Adipose tissue (tissue), 3 donors: ENCODE results near the gene TRUB2. TPM values are rescaled to one million over a fixed set of nuclear protein-coding genes. Genes with fewer than 3 reads are reported as not detected.
"Not testable (repeated sequence)": the region's sequence is repeated elsewhere in the genome, so short reads cannot be mapped to it uniquely, and the experiment has no call there.

Source experiments
- H3K27ac ChIP-seq: one replicate; pipeline ENCODE4 v1.5.1; 2013; ENCODE audit warnings: low read depth, low read length
- WGBS, 3 donors: extraction: QIAGEN DNeasy Blood & Tissue Kit; methylation state at CpG; one replicate each; pipeline ENCODE4 v1.1.7; 2013; 5-methylcytosine and 5-hydroxymethylcytosine counted together
- polyA plus RNA-seq, 3 donors: library from polyadenylated mRNA; stranded (reverse); fragments of 200-250 nt; gene quantifications; one replicate each; pipeline ENCODE4 v1.2.3, GENCODE V29; 2013
- donor health status: healthy with polysubstance abuse.
- donor health status: Bipolar disorder and iron deficiency.
- donor health status: healthy.

Gene TRUB2
- polyA plus RNA-seq, 3 donors = 9.2 to 17.4 (median 10.7) TPM

DNA sequence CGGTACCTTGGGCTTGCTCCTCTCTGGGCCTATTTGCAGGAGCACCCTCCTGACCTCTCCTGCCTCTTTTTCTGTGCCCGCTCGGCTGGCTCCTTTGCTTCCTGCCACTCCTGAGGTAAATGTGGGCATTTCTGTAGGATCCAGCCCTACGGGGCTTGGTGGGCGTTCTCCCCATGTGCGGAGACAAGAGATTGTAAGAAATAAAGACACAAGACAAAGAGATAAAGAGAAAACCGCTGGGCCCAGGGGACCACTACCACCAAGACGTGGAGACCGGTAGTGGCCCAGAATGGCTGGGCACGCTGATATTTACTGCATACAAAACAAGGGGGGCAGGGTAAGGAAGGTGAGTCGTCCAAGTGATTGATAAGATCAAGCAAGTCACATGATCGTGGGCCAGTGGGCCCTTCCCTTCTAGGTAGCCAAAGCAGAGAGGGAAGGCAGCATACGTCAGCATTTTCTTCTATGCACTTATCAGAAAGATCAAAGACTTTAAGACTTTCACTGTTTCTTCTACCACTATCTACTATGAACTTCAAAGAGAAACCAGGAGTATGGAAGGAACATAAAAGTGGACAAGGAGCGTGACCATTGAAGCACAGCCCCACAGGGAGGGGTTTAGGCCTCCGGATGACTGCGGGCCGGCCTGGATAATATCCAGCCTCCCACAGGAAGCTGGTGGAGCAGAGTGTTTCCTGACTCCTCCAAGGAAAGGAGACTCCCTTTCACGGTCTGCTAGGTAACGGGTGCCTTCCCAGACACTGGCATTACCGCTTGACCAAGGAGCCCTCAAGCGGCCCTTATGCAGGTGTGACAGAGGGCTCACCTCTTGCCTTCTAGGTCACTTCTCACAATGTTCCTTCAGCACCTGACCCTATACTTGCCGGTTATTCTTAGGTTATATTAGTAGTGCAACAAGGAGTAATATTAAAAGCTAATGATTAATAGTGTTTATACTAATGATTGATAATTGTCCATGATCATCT lies 42.9 kb downstream of the TRUB2 start:
- H3K27ac ChIP-seq = not testable (repeated sequence)
- WGBS, 3 donors = 61 to 76% (median 62%) methylated on average over 22 of the region's 22 CpGs

DNA sequence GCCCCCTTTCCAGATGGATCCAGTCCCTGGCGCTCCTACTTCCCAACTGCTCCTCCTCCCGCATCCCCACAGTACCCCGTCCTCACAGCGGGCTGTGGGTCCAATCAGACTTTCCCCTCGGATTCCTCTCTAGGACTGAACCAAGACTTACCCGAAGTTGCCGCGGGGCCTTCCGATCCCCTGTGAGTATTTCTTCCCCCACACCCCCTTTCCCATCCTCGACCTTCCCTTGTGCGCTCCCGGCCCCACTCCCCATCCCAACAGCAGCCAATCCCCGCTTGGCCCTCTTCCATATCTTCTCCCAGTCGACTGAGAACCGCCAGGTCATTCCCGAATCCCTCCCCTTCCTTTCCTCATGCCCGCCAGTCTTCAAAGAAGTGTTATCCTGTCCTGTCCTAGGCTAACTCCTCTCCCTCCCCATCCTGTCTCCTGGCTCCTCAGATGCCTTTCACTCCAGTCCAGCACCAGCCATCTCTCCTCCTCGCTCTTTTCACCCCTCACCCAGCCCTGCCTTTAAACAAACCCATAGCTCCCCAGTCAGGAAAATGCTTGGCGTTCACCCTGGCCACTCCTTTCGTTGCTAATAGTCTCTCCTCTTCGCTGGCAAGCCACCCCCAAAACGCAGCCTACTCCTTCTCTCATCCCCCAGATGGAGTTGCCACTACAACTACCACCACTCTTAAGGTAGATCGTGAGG lies 45.5 kb downstream of the TRUB2 start:
- WGBS, 3 donors = 8 to 11% (median 10%) methylated on average over 23 of the region's 23 CpGs
- H3K27ac ChIP-seq = no peak overlapping the region

DNA sequence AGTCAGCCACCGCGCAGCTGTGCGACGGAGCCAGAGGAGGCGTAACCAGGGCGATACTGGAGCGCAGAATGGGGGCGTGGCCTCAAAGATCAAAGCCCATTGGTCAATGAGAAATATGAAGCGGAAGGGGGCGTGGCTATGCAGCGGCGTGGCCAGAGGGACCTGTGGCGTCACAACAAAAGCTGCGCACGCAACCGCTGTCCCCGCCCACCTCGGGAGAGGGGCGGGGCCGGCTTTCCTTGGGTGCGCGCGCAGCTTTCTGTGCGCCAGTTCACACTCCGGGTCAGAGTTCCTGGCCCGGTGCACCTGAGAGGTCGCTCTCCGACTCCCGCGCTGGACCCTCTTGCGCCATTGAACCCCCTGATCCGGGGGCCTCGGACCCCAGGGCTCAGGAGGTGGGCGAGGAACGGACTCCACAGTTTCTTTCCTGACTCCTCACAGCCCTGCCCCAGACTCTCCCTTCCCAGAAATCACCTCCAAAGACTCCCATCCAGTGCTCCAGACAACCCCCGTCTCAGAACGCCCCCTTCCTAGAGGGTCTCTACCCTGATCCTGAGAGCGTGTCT lies 46.2 kb downstream of the TRUB2 start, which contains the start of gene SWI5:
TSS of gene SWI5 (plus strand) at position 269 of the 566 bp plus-strand sequence.
- H3K27ac ChIP-seq = no peak within 1 kb of the TSS
- 0 to 1% (median 0%) methylated on average over 38 of the region's 38 CpGs for whole genome bisulfite sequencing, 3 donors

DNA sequence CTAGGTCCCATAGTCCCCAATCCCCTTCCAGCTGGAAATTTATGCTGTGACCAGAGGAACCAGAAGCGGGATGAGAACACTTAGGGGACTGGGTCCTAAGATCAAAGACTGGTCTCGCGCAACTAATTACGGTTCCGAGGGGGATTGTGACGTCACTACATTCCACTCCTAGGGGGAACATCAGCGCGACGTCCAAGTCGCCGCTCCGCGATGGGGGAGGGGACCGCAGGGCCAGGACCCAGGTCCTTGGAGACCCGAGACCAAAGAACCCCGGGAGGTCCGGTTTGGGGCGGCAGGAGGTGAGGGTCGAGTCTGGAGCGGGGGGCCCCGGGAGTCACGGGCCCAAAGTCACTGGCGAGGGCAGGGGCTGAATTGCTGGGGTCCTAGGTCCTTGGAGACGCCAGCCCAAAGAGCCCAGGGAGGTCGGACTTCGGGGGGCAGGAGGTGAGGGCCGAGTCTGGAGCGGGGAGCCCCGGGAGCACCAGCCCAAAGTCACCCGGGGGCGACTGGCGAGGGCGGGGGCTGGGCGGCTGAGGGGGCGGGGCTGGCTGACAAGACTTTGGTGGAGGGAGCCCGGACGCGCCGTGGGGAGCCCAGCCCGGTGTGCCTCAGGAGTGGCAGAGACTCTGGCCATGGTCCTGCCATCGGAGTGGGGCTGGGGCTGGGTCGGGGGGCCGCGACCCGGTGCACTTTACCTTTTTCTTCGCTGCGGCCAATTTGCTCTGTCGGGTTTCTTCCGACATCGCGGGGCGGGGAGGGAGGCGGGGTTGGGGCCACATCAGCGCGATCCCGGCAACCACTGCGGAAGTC lies 46.8 kb downstream of the TRUB2 start, which contains the start of gene GOLGA2:
TSS of gene GOLGA2 (minus strand) at position 810 of the 810 bp plus-strand sequence. CDS start at position 779, 31 bp downstream.
- H3K27ac ChIP-seq = no peak within 1 kb of the TSS
- WGBS, 3 donors = 1% methylated on average over 51 to 57 of the region's 57 CpGs

DNA sequence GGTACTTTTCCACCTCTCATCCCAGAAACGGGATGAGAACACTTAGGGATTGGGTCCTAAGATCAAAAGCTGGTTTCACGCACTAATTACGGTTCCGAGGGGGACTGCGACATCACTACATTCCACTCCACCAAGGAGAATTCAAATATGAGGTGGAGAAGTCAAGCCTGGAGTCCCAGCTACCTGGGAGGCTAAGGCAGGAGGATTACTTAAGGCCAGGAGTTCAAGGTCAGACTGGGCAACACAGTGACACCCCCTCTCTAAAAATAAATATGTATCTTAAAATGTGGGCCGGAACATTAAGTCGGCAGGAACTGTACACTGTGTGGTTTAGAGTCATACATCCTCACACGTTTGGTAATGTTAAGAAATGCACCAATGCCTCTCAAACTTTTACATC lies 48.0 kb downstream of the TRUB2 start:
- H3K27ac ChIP-seq = no peak overlapping the region
- 55 to 69% (median 68%) methylated on average over 8 of the region's 8 CpGs for WGBS, 3 donors

DNA sequence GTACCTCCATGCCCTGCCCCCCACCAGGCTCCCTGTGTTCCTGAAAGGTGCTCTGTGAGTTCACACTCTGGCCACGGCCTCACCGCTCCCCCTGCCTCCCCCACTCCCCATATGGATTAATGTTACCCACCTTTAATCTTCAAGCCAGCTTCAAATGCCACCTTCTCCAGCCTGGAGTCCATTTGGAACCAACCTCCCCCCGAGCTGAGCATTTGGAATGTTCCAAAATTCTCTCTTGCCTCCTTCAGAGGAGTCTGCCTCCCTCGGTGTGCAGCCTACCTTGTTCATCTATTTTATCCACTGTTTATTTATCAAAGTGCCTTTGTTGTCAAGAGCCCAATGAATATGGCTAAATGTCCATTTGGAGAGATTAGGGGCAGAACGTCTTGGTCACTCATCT lies 50.7 kb downstream of the TRUB2 start:
- 70 to 81% (median 79%) methylated on average over 5 of the region's 5 CpGs for WGBS, 3 donors
- H3K27ac ChIP-seq = no peak overlapping the region

DNA sequence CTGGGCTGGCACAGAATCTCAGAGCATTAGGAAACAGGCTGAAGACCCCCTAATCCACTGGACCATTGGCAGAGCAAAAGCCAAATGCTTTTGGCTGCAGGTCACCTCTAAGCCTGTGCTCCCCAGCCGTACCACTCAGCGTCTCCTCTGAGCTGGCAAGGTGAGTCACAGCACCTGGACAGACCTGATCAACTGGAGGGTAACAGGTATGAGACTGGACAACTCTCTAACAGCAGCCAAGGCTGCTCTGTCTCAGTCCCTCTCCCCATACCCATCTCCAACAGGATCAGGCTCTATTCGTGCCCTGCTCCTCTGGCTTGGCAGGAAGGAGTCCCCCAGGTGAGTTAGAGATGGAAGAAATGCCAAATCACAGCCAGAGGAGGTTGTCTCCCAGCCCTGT lies 51.1 kb downstream of the TRUB2 start:
- WGBS, 3 donors = 85 to 96% (median 86%) methylated on average over 3 of the region's 3 CpGs
- H3K27ac ChIP-seq = no peak overlapping the region

DNA sequence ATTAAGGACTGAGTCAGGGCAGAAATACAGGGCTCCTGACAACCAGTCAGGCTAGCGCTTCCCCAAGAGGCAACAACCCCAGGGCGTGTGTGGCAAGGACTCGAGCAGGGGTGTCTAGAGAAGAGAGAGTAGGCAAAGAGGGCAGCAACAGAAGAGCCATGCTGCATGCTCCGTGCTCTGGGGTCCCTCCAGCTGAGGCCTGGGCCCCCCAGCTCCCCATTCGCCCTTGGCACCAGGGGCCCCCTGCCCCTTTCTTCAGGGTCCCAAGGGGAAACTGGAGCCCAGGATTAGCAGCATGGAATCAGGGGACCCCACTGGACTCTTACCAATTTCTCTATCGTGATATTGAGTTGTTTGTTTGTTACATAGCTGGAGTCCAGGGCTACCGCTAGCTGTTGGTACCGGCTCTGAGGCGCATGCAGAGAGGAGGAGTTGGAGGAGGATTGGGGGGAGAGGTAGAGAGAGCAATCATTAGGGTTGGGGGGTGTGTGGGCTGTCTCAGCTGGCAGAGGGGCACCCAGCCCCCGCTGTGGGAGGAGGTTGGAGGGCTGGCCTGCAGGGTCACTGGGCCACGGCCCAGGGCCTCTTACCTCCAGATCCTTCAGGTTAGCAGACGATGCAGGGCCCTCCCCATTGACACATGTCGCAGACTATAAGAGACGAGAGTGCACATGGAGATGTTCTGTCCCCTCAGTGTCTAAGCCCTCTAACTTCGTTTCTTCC lies 55.2 kb downstream of the TRUB2 start:
- 88 to 96% (median 93%) methylated on average over 15 of the region's 15 CpGs for WGBS, 3 donors
- H3K27ac ChIP-seq = no peak overlapping the region

DNA sequence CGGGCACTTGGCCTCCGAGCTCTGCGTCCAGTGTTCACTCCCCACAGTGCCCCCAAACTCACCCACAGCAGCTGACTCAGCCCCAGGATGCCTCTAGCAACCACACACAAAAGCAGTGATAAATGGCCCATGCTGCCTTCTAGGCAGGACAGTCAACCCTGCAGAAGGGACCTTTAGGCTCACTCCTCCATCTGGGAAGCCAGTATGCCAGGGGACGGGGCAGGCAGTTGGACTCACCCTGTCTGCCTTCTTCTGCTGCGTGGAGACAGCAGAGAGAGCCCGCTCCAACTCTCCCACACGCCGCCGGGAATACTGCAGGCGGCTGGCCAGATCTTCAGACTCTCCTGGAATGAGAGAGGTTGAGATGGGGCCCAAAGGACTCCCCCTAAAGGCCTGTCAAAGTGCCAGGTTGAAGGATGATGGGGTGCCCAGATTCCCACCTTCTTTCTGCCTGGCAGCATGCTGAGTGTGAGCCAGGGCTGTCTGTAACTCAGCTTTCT lies 56.8 kb downstream of the TRUB2 start:
- H3K27ac ChIP-seq = no peak overlapping the region
- 81 to 92% (median 87%) methylated on average over 10 of the region's 10 CpGs for WGBS, 3 donors

DNA sequence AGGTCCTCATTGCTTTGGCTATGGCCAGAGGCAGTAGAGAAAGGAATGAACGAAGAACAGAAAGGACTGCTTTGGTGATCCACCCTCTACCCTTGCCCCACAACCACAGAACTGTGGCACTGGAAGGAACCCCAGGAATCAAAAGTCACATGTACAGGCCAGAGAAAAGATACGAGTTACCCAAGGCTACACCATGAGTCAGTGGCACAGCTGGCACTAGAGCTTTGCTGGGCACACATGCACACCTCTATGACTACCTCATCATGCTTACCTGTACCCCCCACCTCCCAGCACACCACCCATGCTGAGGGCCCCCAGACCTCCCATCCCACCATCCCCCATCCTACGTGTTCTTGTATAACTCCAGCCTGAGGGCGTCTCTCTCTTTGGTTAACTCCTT lies 59.6 kb downstream of the TRUB2 start:
- WGBS, 3 donors = 77 to 81% (median 79%) methylated on average over 4 of the region's 4 CpGs
- no peak overlapping the region for H3K27ac ChIP-seq

DNA sequence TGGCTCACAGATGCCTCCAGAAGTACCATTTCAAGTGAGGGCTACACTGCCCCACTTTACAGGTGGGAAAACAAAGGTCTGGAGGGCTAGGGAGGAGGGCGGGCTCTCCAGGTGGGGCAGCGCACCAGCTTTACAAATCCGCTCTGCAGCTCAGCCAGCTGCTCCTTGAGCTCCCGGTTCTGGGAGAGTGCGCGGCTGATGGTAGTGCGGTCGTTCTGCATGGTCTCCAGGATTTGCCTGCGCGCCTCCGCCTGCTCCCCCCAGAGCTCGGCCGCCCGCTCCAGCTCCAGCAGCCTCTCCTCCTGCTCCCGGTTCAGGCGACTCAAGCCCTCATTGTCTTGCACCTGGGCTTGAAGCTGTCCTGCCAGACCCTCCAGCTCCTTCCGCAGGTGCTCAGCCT lies 61.9 kb downstream of the TRUB2 start:
- WGBS, 3 donors = 97 to 99% (median 97%) methylated on average over 16 to 17 of the region's 17 CpGs
- no peak overlapping the region for H3K27ac ChIP-seq

DNA sequence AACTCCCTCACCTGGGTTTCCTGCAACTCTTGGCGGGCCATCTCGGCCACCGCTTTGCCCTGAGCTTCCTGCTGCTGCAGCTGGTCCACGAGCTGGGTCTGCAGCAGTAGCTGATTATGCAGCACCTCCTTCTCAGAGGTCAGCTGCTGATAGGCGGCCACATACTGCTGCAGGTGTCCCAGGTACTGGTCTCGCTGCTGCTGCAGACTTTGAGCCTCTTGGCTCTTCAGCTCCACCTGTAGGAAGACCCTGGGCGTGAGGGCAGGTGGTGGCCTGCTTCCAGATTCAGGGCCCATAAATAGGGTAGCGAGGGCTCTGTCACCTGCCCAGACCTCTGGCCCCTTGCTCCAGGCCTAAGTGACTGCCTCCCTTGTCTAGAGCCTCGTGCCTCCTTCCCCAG lies 63.1 kb downstream of the TRUB2 start:
- 84 to 95% (median 86%) methylated on average over 9 of the region's 9 CpGs for WGBS, 3 donors
- no peak overlapping the region for H3K27ac ChIP-seq

DNA sequence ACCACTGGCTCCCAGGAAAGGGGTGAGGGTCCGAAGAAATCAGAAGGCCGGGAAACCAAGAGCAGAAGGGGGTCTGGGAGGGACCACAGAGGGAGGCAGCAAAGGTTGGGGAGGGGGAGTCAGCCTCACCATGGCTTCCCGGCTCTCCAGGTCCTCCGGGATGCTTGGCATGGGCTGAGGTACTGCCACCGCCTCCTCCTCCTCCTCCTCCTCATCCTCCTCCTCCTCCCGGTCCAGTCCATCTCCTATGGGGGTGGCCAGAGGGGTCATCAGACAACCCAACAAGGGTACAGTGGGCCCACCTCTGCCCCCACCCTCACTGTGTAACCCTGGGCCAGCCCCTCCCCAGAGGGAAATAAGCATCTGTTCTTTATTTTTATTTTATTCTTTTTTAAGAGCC lies 63.9 kb downstream of the TRUB2 start:
- 85 to 98% (median 89%) methylated on average over 5 of the region's 6 CpGs for WGBS, 3 donors
- H3K27ac ChIP-seq = no peak overlapping the region

DNA sequence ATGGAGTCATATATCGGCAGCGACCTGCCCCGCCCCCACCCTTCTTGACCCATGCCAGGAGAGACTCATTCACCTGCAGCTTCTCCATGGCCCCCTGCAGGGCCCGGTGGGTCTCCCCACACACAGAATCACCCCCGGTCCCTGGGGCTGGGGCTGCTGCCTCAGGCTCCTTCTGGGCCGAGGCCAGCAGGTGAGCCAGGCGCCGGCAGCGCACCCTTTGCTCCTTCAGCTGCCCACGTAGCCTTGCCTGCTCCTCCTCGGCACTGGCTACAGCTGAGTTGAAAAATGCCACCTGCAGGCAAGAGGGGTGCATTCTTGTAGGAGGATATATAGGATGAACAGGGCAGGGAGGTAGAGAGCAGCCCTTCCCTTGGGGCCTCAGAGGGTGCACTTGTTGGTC lies 64.3 kb downstream of the TRUB2 start:
- H3K27ac ChIP-seq = no peak overlapping the region
- 89 to 93% (median 93%) methylated on average over 11 of the region's 11 CpGs for WGBS, 3 donors

DNA sequence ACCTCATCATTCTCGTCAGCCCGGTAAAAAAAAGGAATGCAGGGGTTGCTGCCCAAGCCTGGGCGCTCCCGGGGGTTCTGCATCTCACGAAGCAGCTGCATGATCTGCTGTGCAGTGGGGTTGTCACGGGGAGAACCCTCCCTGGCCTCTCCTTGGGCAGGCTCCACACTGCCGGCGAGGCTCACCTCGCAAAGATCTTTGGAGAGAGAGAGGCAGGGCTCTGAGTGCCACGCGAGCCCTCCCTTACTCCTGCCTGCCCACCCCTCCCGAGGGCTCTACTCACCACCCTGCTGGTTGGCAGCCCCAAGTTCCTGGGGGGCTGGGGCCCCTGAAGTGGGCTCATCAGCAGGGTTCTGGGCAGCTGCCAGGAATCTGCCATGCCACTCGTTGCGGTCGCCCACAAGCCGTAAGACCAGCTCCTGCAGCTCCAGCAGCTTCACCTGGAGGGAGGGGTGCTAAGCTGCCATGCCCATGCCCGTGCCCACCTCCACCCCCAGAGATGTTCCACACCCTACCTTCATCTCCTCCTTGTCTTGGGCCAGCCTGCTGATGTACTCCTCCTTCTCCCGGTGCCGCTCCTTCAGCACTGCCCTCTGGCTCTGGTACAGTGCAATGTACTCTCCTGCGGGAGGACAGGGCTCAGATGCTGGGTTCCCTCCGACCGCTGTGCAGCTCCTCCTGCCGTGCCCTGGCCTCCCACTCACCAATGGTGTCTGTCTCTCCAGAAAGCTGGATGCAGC lies 65.0 kb downstream of the TRUB2 start:
- WGBS, 3 donors = 79 to 86% (median 86%) methylated on average over 23 of the region's 23 CpGs
- no peak overlapping the region for H3K27ac ChIP-seq
